PC-9 (cell line): Measurements from ENCODE around the gene NUB1. TPM values are rescaled to one million over a fixed set of nuclear protein-coding genes. Genes with fewer than 3 reads are reported as not detected.

Experiments
- Bru-seq: library from RNA; stranded (reverse); fragments of 400-500 nt; gene quantifications from one replicate; lab custom pipeline; 2021; lab: Mats Ljungman, UMichigan
- BruChase-seq, 2 experiments: library from RNA; stranded (reverse); fragments of 400-500 nt; gene quantifications; one replicate each; lab custom pipeline; 2021; lab: Mats Ljungman, UMichigan
- BruUV-seq: library from RNA; stranded (reverse); fragments of 400-500 nt; replicated peaks from 2 replicates; lab custom pipeline; 2021; lab: Mats Ljungman, UMichigan
- CTCF ChIA-PET: fragments of 300-600 bp; sonication (Branson Sonifier 250); formaldehyde crosslinking; loops from one replicate; lab custom pipeline; 2022; ENCODE audit warnings: antibody characterized with exemption; lab: Charles Lee
- POLR2A ChIA-PET: fragments of 300-600 bp; sonication (Branson Sonifier 250); formaldehyde crosslinking; loops from one replicate; lab custom pipeline; 2022; ENCODE audit warnings: antibody characterized with exemption; ENCODE audit not compliant: unreplicated experiment; lab: Charles Lee
- DNase-seq, 2 experiments: peaks; one replicate each; pipeline versions ENCODE4 v3.0.0 to v3.0.0-alpha.2; 2015 to 2022; ENCODE audit warnings: mixed read lengths in 1 of 2
- H2AFZ ChIP-seq: fragments of 200-600 bp; sonication (generic); 2 replicates; pipeline ENCODE4 v1.8.1; 2017; ENCODE audit warnings: antibody characterized with exemption
- H3F3A ChIP-seq: fragments of 200-600 bp; sonication (generic); 2 replicates; pipeline ENCODE4 v1.8.1; 2017; ENCODE audit warnings: antibody characterized with exemption, mild to moderate bottlenecking, low read depth; ENCODE audit not compliant: insufficient read depth
- H3K27ac ChIP-seq: fragments of 200-600 bp; sonication (generic); 2 replicates; pipeline ENCODE4 v1.6.1; 2016; ENCODE audit warnings: mixed run types
- H3K27me3 ChIP-seq: fragments of 200-600 bp; sonication (generic); 2 replicates; pipeline ENCODE4 v1.6.1; 2016; ENCODE audit warnings: low read depth, mixed run types; ENCODE audit not compliant: insufficient read depth
- H3K36me3 ChIP-seq: fragments of 200-600 bp; sonication (generic); 2 replicates; pipeline ENCODE4 v1.6.1; 2016; ENCODE audit warnings: low read depth, mixed run types
- H3K4me1 ChIP-seq: fragments of 200-600 bp; sonication (generic); replicated peaks from 2 replicates; pipeline ENCODE4 v1.6.1; 2016; ENCODE audit warnings: mixed run types; ENCODE audit not compliant: insufficient read depth
- H3K4me2 ChIP-seq: fragments of 200-600 bp; sonication (generic); 2 replicates; pipeline ENCODE4 v1.6.1; 2017; ENCODE audit warnings: mixed run types
- H3K4me3 ChIP-seq: fragments of 200-600 bp; sonication (generic); 2 replicates; pipeline ENCODE4 v1.6.1; 2016; ENCODE audit warnings: mixed run types
- H3K79me2 ChIP-seq: fragments of 200-600 bp; sonication (generic); 2 replicates; pipeline ENCODE4 v1.6.1; 2017; ENCODE audit warnings: low read depth, mixed run types
- H3K9me2 ChIP-seq: fragments of 200-600 bp; sonication (generic); 2 replicates; pipeline ENCODE4 v1.8.1; 2017; ENCODE audit warnings: mild to moderate bottlenecking; ENCODE audit not compliant: insufficient read depth
- H3K9me3 ChIP-seq: fragments of 200-600 bp; sonication (generic); 2 replicates; pipeline ENCODE4 v1.8.1; 2016; ENCODE audit warnings: low read depth; ENCODE audit not compliant: insufficient read depth
- H4K20me1 ChIP-seq: fragments of 200-600 bp; sonication (generic); 2 replicates; pipeline ENCODE4 v1.8.1; 2017; ENCODE audit not compliant: insufficient read depth
- EZH2 ChIP-seq: fragments of 200-600 bp; sonication (generic); IDR thresholded peaks from 2 replicates; pipeline ENCODE4 v1.8.0; 2017; ENCODE audit warnings: antibody characterized with exemption, low read depth
- intact Hi-C: fragments of 100-400 bp; cut with micrococcal nuclease; formaldehyde crosslinking; loops from one replicate; pipeline ENCODE4 v1.10.0; 2022; ENCODE audit not compliant: unreplicated experiment
- long read RNA-seq: library from polyadenylated mRNA; stranded (forward); transcript quantifications from one replicate; pipeline ENCODE4 v2.0.0, GENCODE V29; 2022
- total RNA-seq: library from RNA; stranded (reverse); gene quantifications from 2 replicates; pipeline ENCODE4 v1.2.3, GENCODE V29; 2021
- TF ChIP-seq, protein P1 (sequence below): fragments of 200-600 bp; sonication (generic); conservative IDR thresholded peaks from 2 replicates; pipeline ENCODE4 v1.6.1; 2017; ENCODE audit warnings: mixed run types, antibody characterized with exemption, mild to moderate bottlenecking, moderate library complexity

The NUB1 gene, protein sequence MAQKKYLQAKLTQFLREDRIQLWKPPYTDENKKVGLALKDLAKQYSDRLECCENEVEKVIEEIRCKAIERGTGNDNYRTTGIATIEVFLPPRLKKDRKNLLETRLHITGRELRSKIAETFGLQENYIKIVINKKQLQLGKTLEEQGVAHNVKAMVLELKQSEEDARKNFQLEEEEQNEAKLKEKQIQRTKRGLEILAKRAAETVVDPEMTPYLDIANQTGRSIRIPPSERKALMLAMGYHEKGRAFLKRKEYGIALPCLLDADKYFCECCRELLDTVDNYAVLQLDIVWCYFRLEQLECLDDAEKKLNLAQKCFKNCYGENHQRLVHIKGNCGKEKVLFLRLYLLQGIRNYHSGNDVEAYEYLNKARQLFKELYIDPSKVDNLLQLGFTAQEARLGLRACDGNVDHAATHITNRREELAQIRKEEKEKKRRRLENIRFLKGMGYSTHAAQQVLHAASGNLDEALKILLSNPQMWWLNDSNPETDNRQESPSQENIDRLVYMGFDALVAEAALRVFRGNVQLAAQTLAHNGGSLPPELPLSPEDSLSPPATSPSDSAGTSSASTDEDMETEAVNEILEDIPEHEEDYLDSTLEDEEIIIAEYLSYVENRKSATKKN
- total RNA-seq: 63.8 and 80.6 TPM in 2 replicates
- percentile 73 among the genes with signal in this experiment for Bru-seq, nascent RNA
- percentile 79 among the genes with signal in this experiment for BruChase-seq, experiment 1, labeled RNA remaining after a 2-hour chase
- BruChase-seq, experiment 2, labeled RNA remaining after a 6-hour chase: percentile 85 among the genes with signal in this experiment
- long read RNA-seq, transcript NUB1-201 (15 exons, 3,180 nt): minor isoform, 20 of 97 reads
- long read RNA-seq, transcript NUB1-203 (9 exons, 1,703 nt): major isoform, 42 of 97 reads
- long read RNA-seq, partial matches to known transcripts: 7 of 97 reads
- long read RNA-seq, other reads (novel, unspliced or antisense): 24 of 97 reads

DNA sequence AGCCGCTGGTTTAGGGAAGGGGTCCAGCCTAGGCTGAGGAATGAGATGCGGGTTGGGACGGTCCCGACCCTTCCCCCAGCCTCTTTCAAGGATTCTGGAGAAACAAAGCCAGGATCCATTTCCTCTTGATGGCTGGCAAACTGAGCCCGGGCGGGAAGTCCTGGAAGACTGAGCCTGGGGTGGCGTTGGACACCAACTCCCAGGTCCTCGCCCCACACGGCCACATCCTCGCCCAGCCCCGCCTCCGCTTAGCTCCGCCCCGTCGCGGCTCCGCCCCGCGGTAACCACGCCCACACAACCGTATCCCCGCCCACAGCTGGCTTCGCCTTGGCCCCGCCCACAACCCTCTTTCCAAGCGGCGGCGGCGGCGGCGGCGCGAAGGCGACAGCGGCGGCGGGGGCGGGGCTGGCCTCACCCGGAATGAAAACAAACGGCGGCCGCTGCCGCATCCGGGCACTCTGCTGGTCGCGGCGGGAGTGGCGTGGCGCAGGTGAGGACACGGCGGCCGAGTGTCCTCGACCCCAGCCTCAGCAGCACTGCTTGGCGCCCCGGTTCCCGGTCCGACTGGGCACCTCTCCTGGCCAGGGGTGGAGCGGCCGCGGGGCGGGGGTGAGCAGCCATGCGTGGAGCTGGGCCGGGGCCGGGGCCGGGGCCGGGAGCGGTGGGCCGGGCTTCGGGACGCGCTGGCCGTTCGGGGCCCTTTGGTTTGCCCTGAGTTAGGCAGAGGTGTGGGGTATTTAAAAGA, at the start of gene NUB1:
NUB1 (plus strand) TSS at position 456 of the 745 bp plus-strand sequence. CDS start 3,538 bp downstream, outside the sequence.
- POLR2A ChIA-PET: interaction anchor here (0.7 to 0.8 kb wide), 3 partner anchors 413 to 1369 kb away, joined by 3 to 9 read pairs (median 4); partner anchors contain the start of gene GALNT11
- Histone ChIP-seq H3K9me3 (no peaks in the 10 kb centered on the region), H3K36me3 (peaks cover 15% of the 10 kb centered on the region; the same call in 1 of the 2 replicates), H3K27ac (0 out of 2 replicates have a peak within 1 kb of the TSS, but pooled peaks have one; percentile 4), H3K79me2 (peaks cover 22% of the 10 kb centered on the region), H3K9me2 (no peaks in the 10 kb centered on the region), H3K4me1 (peaks cover 25% of the 10 kb centered on the region), H4K20me1 (peaks cover 20% of the 10 kb centered on the region; the same call in 1 of the 2 replicates), H3K4me2 (peak within 1 kb of the TSS; percentile 85), H3K27me3 (no peaks in the 10 kb centered on the region), H3K4me3 (peak within 1 kb of the TSS; percentile 87), H2AFZ (peak within 1 kb of the TSS; percentile 75), H3F3A (peaks cover 16% of the 10 kb centered on the region; the same call in 1 of the 2 replicates)
- no peak for TF ChIP-seq EZH2
- TF ChIP-seq, protein P1, sequence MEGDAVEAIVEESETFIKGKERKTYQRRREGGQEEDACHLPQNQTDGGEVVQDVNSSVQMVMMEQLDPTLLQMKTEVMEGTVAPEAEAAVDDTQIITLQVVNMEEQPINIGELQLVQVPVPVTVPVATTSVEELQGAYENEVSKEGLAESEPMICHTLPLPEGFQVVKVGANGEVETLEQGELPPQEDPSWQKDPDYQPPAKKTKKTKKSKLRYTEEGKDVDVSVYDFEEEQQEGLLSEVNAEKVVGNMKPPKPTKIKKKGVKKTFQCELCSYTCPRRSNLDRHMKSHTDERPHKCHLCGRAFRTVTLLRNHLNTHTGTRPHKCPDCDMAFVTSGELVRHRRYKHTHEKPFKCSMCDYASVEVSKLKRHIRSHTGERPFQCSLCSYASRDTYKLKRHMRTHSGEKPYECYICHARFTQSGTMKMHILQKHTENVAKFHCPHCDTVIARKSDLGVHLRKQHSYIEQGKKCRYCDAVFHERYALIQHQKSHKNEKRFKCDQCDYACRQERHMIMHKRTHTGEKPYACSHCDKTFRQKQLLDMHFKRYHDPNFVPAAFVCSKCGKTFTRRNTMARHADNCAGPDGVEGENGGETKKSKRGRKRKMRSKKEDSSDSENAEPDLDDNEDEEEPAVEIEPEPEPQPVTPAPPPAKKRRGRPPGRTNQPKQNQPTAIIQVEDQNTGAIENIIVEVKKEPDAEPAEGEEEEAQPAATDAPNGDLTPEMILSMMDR: no peak
- BruUV-seq: no TSS peak
- CTCF ChIA-PET: interaction anchor here (0.6 kb wide), 1 partner anchor 749 kb away, joined by 4 read pairs; no protein-coding TSS in a partner anchor
- peak; percentile 72 to 97 for DNase-seq
- intact Hi-C loops: no loop called here

DNA sequence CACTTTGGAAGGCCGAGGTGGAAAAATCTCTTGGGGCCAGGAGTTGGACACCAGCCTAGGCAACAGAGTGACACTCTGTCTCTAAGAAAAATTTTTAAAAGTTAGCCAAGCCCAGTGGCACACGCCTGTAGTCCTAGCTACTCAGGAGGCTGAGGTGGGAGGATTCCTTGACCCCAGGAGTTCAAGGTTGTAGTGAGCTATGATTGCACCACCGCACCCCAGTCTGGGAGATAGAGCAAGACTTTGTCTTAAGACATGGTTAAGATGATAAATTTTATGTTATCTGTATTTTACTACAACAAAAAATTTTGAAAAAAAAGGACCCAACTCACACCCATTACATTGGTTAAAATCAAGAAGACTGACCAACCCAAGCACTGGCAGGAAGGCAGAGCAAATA, 48.8 kb upstream of the NUB1 start:
- no peak for DNase-seq
- POLR2A ChIA-PET: no interaction called here
- no peaks in the 10 kb centered on the region for H3K36me3 ChIP-seq
- H3K4me3 ChIP-seq: no peak overlapping the region
- H4K20me1 ChIP-seq: no peaks in the 10 kb centered on the region
- H3K9me2 ChIP-seq: no peaks in the 10 kb centered on the region; the same call in 1 of the 2 replicates
- H3K27me3 ChIP-seq: peaks cover 86% of the 10 kb centered on the region
- TF ChIP-seq, protein P1: no peak
- no peak for TF ChIP-seq EZH2
- no peaks in the 10 kb centered on the region for H3K4me1 ChIP-seq
- H3F3A ChIP-seq: no peaks in the 10 kb centered on the region
- intact Hi-C loops: no loop called here
- no peaks in the 10 kb centered on the region for H3K79me2 ChIP-seq
- H3K9me3 ChIP-seq: no peaks in the 10 kb centered on the region
- no peak overlapping the region for H2AFZ ChIP-seq
- H3K27ac ChIP-seq: no peak overlapping the region
- no peak overlapping the region for H3K4me2 ChIP-seq
- no TSS peak for BruUV-seq
- CTCF ChIA-PET: no interaction called here
